Esophagus (tissue), 2 donors: ENCODE measurements around the gene CNOT6L. TPM values are rescaled to one million over a fixed set of nuclear protein-coding genes. Genes with fewer than 3 reads are reported as not detected.

ENCODE experiments used
- H3K27ac ChIP-seq, 2 donors: one replicate each; pipeline ENCODE4 v1.5.1; 2013; ENCODE audit warnings: low read depth in 2 of 2, mild to moderate bottlenecking in 2 of 2, inconsistent platforms in 1 of 2, low read length in 1 of 2, moderate library complexity in 1 of 2
- H3K27me3 ChIP-seq, 2 donors: one replicate each; pipeline ENCODE4 v1.6.1; 2013; ENCODE audit warnings: low read length in 2 of 2, control low read depth in 1 of 2, mild to moderate bottlenecking in 1 of 2; ENCODE audit not compliant: insufficient read depth in 2 of 2, control insufficient read depth in 1 of 2
- H3K36me3 ChIP-seq, 2 donors: one replicate each; pipeline ENCODE4 v1.6.1; 2013; ENCODE audit warnings: low read length in 1 of 2; ENCODE audit not compliant: control insufficient read depth in 2 of 2, insufficient read depth in 2 of 2
- H3K4me1 ChIP-seq, 2 donors: one replicate each; pipeline ENCODE4 v1.6.1; 2013; ENCODE audit warnings: low read length in 1 of 2; ENCODE audit not compliant: control insufficient read depth in 2 of 2, insufficient read depth in 2 of 2
- H3K4me3 ChIP-seq, 2 donors: one replicate each; pipeline ENCODE4 v1.5.1; 2013; ENCODE audit warnings: low read length in 2 of 2, mild to moderate bottlenecking in 2 of 2, low read depth in 1 of 2, moderate library complexity in 1 of 2
- H3K9me3 ChIP-seq, 2 donors: one replicate each; pipeline ENCODE4 v1.6.1; 2013; ENCODE audit warnings: mild to moderate bottlenecking in 2 of 2, low read depth in 1 of 2, low read length in 1 of 2, moderate library complexity in 1 of 2; ENCODE audit not compliant: control insufficient read depth in 2 of 2, insufficient read depth in 1 of 2
- WGBS, 2 donors: extraction: QIAGEN DNeasy Blood & Tissue Kit; methylation state at CpG; one replicate each; pipeline ENCODE4 v1.1.7; 2013; 5-methylcytosine and 5-hydroxymethylcytosine counted together
- polyA plus RNA-seq, 2 donors: library from polyadenylated mRNA; stranded (reverse); fragments of 200-250 nt; gene quantifications; one replicate each; pipeline ENCODE4 v1.2.3, GENCODE V29; 2013
- donor health status: healthy with polysubstance abuse.
- donor health status: Bipolar disorder and iron deficiency.

Gene CNOT6L
- polyA plus RNA-seq, 2 donors, result 2.8 to 4.3 TPM

- 100% methylated on average over 1 of the region's 1 CpG for WGBS, 2 donors
These were observed 53.4 kb downstream of the CNOT6L start for GRCh38 chr4:77765720-77766119.

GRCh38 chr4:77762531-77762930 is 56.6 kb downstream of the CNOT6L start:
- Histone ChIP-seq H3K4me3 (no peak overlapping the region), H3K36me3 (no peaks in the 10 kb centered on the region), H3K27me3 (no peaks in the 10 kb centered on the region), H3K27ac (no peak overlapping the region), H3K9me3 (no peaks in the 10 kb centered on the region), H3K4me1 (no peaks in the 10 kb centered on the region)
- WGBS, 2 donors, result 98 to 100% methylated on average over 1 of the region's 1 CpG

More at GRCh38 chr4:77765720-77766119, 53.4 kb downstream of the CNOT6L start:
- Histone ChIP-seq H3K27me3 (no peaks in the 10 kb centered on the region), H3K27ac (no peak overlapping the region), H3K36me3 (no peaks in the 10 kb centered on the region), H3K4me1 (no peaks in the 10 kb centered on the region), H3K9me3 (no peaks in the 10 kb centered on the region), H3K4me3 (no peak overlapping the region)

GRCh38 chr4:77761595-77761994 is 57.6 kb downstream of the CNOT6L start:
- no peaks in the 10 kb centered on the region for H3K36me3 ChIP-seq
- H3K9me3 ChIP-seq, result no peaks in the 10 kb centered on the region
- H3K27ac ChIP-seq, result no peak overlapping the region
- no peaks in the 10 kb centered on the region for H3K4me1 ChIP-seq
- no peaks in the 10 kb centered on the region for H3K27me3 ChIP-seq
- no peak overlapping the region for H3K4me3 ChIP-seq
- WGBS, 2 donors, result 93 to 94% methylated on average over 1 of the region's 1 CpG

- Histone ChIP-seq H3K27ac (no peak overlapping the region), H3K27me3 (no peaks in the 10 kb centered on the region), H3K4me3 (no peak overlapping the region), H3K36me3 (no peaks in the 10 kb centered on the region), H3K4me1 (no peaks in the 10 kb centered on the region), H3K9me3 (no peaks in the 10 kb centered on the region)
- 96 to 98% methylated on average over 1 of the region's 1 CpG for WGBS, 2 donors
These were observed 60.4 kb downstream of the CNOT6L start for GRCh38 chr4:77758804-77759203.

- Histone ChIP-seq H3K27ac (no peak overlapping the region), H3K4me3 (no peak overlapping the region), H3K36me3 (no peaks in the 10 kb centered on the region), H3K4me1 (no peaks in the 10 kb centered on the region), H3K27me3 (no peaks in the 10 kb centered on the region), H3K9me3 (no peaks in the 10 kb centered on the region)
- 98 to 99% methylated on average over 2 of the region's 2 CpGs for WGBS, 2 donors
These were observed 67.4 kb downstream of the CNOT6L start for GRCh38 chr4:77751764-77752163.

GRCh38 chr4:77745792-77746191 is 73.4 kb downstream of the CNOT6L start:
- no peak overlapping the region for H3K27ac ChIP-seq
- H3K27me3 ChIP-seq, result no peaks in the 10 kb centered on the region
- no peaks in the 10 kb centered on the region for H3K9me3 ChIP-seq
- H3K4me3 ChIP-seq, result no peak overlapping the region
- H3K36me3 ChIP-seq, result no peaks in the 10 kb centered on the region
- no peaks in the 10 kb centered on the region for H3K4me1 ChIP-seq
- WGBS, 2 donors, result 85 to 90% methylated on average over 2 of the region's 2 CpGs

GRCh38 chr4:77742054-77742453 is 77.1 kb downstream of the CNOT6L start:
- no peak overlapping the region for H3K4me3 ChIP-seq
- H3K27me3 ChIP-seq, result no peaks in the 10 kb centered on the region
- H3K4me1 ChIP-seq, result no peaks in the 10 kb centered on the region
- WGBS, 2 donors, result 56 to 73% methylated on average over 2 of the region's 2 CpGs
- H3K27ac ChIP-seq, result no peak overlapping the region
- H3K9me3 ChIP-seq, result no peaks in the 10 kb centered on the region
- peaks cover 0 to 4% of the 10 kb centered on the region in 2 donors for H3K36me3 ChIP-seq

- Histone ChIP-seq H3K27ac (no peak overlapping the region), H3K4me3 (no peak overlapping the region), H3K4me1 (no peaks in the 10 kb centered on the region), H3K27me3 (no peaks in the 10 kb centered on the region), H3K36me3 (peaks cover 0 to 4% of the 10 kb centered on the region in 2 donors), H3K9me3 (no peaks in the 10 kb centered on the region)
- WGBS, 2 donors, result 93 to 94% methylated on average over 4 of the region's 4 CpGs
These were observed 78.7 kb downstream of the CNOT6L start for GRCh38 chr4:77740480-77740879.

- no peaks in the 10 kb centered on the region for H3K4me1 ChIP-seq
- 66 to 77% methylated on average over 4 of the region's 4 CpGs for WGBS, 2 donors
- H3K36me3 ChIP-seq, result peaks cover 0 to 1% of the 10 kb centered on the region in 2 donors
- H3K27me3 ChIP-seq, result no peaks in the 10 kb centered on the region
- no peak overlapping the region for H3K27ac ChIP-seq
- H3K4me3 ChIP-seq, result no peak overlapping the region
- H3K9me3 ChIP-seq, result no peaks in the 10 kb centered on the region
These were observed 84.2 kb downstream of the CNOT6L start for GRCh38 chr4:77734928-77735327.

- 84 to 89% methylated on average over 1 of the region's 1 CpG for WGBS, 2 donors
- Histone ChIP-seq H3K27me3 (no peaks in the 10 kb centered on the region), H3K36me3 (no peaks in the 10 kb centered on the region), H3K9me3 (no peaks in the 10 kb centered on the region), H3K4me1 (no peaks in the 10 kb centered on the region), H3K4me3 (no peak overlapping the region), H3K27ac (no peak overlapping the region)
These were observed 87.5 kb downstream of the CNOT6L start for GRCh38 chr4:77731656-77732055.
